GM19467 (cell line): ENCODE data around the gene BAZ2A.
A peak's percentile ranks its signal among the peaks of the same experiment; 100 is the strongest.
"Not testable (repeated sequence)": the region's sequence is repeated elsewhere in the genome, so short reads cannot be mapped to it uniquely, and the experiment has no call there.

Experiments
- ATAC-seq: cut with Tn5 transposase; IDR thresholded peaks from one replicate; pipeline ENCODE4 v1.9.1; 2021; ENCODE audit warnings: mild to moderate bottlenecking, moderate library complexity; ENCODE audit not compliant: unreplicated experiment

Gene BAZ2A

GRCh38 chr12:56630180-56630632 lies at the start of gene BAZ2A:
BAZ2A (minus strand) TSS chr12:56630326; CDS start chr12:56617530, 12,796 bp downstream.
- peak; percentile 41 for ATAC-seq

GRCh38 chr12:56678852-56679251 lies 48.7 kb upstream of the BAZ2A start:
- no peak for ATAC-seq

DNA sequence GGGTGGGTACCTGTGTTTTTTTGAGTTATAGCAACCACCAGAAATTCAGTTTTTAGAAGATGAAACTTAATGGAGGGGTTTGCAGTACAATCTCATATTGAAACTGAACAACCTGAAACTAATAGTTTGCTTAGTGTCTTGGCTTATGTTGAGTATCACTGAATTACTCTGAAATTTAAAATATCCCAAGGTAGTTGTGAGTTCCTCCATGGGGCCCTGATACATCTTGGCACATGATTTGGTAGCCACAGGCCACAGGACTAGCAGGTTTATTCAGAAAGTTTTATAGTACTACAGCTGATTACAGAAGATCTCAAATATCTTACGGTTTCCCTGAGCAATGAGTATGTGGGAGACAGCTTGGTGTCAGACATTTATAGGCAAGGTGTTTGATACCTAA lies 47.6 kb upstream of the BAZ2A start:
- ATAC-seq, result peak; percentile 63

DNA sequence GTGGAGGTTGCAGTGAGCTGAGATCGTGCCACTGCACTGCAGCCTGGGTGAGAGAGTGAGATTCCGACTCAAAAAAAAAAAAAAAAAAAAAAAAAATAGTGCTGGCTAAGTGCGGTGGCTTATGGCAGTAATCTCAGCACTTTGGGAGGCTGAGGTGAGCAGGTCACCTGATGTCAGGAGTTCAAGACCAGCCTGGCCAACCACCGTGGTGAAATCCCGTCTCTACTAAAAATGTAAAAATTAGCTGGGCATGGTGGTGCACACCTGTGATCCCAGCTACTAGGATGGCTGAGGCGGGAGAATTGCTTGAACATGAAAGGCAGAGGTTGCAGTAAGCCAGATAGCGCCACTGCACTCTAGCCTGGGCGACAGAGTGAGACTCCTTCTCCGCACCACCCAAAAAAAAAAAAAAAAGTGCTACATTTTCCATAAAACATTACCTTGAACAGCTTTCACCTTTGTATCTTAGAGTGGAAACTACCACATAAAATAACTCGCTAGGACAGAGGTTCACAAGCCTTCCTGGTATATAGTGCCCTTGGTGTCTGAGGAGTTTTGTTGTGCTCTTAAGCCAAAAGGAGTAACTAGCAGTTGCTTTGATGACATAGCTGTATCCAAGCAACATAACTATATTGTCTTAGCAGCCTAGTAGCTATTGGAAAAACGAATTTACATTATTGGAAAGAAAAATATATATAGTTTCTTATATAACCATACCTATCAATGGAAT lies 46.9 kb upstream of the BAZ2A start:
- no peak for ATAC-seq

DNA sequence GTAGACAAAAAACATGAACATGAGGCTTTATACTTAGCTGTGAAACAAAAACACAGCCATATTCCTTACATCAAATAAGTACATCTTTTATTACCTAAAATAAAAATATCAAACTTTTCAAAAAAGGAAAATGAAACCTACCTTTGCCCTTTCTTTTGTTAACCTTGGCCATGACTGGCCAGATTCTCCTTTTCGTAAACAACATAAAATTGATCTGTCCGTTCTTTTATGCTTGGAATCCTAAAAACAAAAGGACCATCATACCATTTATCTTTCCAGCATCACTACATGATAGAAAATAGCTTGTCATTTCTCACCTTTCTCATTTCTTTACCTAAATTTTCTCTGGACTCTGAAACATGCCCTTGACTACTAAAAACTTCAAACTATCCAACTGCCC lies 41.5 kb upstream of the BAZ2A start:
- ATAC-seq, result no peak

DNA sequence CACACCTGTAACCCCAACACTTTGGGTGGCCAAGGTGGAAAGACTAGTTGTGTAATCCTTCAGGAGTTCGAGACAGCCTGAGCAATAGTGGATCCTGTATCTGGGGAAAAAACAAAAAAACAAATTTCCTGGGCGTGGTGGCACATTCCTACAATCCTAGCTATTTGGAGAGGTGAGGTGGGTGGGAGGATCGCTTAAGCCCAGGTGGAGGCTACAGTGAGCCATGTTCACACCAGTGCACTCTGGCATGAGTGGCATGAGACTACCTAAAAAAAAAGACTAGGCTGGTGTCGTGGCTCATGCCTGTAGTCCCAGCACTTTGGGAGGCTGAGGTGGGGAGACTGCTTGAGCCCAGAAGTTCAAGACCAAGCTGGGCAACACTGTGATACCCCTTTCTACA lies 40.7 kb upstream of the BAZ2A start:
- no peak for ATAC-seq

- ATAC-seq, result no peak
These were observed 38.0 kb upstream of the BAZ2A start for GRCh38 chr12:56668197-56668457.

- no peak for ATAC-seq
These were observed 32.0 kb upstream of the BAZ2A start for GRCh38 chr12:56661979-56662638.

DNA sequence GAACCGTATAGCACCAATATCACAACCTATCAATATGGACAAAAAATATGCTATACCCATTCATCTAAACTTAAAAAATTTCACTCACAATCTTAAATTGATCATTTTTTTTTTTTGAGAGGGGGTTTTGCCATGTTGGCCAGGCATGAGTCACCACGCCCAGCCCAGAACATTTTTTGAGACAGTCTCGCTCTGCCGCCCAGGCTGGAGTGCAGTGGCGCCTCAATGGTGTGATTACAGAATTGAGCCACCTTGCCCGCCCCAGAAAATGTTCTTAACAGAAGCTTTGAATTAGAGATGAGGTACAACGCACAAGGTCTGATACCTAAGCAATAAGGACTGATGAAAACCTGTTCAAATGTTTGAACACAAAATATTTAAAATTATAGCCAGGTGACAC lies 31.4 kb upstream of the BAZ2A start:
- ATAC-seq, result no peak

DNA sequence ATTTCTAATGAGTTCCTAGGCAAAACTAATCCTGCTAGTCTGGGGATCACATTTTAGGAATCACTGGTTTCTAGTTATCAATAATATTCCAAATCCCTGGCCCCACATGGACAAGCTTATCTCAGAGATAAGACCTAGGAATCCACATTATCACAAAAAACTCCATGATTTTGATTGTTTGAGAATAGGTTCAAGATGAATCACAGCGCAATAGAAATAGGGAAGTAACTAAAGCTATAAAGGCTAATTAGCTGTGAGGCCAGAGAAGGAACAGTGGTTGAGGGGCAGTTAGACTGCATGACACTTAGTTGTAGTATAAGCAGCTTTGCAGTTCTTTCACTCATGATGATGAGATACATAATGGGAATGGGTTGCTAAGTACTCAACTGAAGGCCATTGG lies 28.8 kb upstream of the BAZ2A start:
- no peak for ATAC-seq

DNA sequence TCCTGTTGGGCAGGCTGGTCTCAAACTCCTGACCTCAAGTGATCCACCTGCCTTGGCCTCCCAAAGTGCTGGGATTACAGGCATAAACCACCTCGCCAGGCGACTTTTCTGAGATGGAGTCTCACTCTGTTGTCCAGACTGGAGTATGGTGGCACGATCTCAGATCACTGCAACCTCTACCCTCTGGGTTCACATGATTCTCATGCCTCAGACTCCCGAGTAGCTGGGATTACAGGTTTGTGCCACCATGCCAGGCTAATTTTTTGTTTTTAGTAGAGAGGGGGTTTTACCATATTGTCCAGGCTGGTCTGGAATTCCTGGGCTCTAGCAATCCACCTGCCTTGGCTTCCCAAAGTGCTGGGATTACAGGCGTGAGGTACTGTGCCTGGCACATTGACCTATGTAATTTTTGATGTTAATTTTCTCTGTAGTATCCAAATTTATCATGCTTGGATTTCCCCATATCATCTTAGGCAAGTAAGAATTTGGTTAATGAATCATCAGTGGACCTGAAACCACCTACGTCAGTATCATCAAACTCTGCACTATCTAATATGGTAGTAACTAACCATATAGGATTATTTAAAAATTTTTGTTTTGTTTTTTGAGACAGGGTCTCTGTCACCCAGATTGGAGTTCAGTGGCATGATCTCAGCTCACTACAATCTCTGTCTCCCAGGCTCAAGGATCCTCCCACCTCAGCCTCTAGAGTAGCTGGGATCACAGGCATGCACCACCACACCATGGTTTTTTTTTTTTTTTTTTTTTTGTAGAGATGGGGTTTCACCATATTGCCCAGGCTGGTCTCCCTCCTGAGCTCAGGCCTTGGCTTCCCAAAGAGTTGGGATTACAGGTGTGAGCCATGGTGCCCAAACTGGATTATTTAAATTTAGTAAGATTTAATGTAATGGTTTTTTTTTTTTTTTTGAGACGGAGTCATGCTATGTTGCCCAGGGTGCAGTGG lies 27.6 kb upstream of the BAZ2A start:
- no peak for ATAC-seq

GRCh38 chr12:56653781-56654180 lies 23.7 kb upstream of the BAZ2A start:
- not testable (repeated sequence) for ATAC-seq

DNA sequence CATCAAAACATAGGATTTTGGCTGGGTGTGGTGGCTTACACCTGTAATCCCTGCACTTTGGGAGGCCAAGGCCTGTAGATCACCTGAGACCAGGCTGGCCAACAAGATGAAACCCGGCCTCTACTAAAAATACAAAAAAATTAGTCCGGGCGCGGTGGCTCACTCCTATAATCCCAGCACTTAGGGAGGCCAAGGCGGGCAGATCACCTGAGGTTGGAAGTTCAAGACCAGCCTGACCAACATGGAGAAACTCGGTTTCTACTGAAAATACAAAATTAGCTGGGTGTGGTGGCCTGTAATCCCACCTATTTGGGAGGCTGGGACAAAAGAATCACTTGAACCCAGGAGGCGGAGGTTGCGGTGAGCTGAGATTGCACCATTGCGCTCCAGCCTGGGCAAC lies 17.9 kb upstream of the BAZ2A start:
- not testable (repeated sequence) for ATAC-seq

- ATAC-seq, result peak; percentile 98
These were observed 15.8 kb upstream of the BAZ2A start, which contains the start of gene ATP5F1B for GRCh38 chr12:56645717-56646446. ATP5F1B (minus strand) TSS chr12:56645984; CDS start chr12:56645963, 21 bp downstream.

DNA sequence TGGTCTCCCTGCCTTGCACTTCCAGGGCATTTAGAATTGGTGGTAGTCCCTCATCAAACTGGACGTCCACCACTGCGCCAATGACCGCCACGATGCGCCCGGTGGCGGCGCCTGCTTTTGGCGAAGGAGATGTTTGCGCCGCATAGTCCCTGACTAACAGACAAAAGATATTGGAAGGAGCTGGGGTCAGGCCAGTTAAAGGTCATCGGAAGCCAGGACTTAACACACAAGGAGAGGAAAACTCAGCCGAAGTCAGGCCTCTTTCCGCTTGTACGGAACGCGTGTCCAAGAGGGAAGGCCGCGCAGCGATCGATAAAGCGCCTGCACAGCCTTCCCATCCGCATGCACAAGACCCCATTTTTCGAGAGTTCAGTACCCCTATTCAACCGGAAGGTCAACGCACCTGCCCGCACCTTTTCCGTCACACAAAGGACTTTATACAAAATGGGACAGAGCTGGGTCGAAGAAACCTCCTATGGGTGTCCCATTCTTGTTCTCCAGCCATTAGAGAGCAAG lies 15.1 kb upstream of the BAZ2A start:
- no peak for ATAC-seq

DNA sequence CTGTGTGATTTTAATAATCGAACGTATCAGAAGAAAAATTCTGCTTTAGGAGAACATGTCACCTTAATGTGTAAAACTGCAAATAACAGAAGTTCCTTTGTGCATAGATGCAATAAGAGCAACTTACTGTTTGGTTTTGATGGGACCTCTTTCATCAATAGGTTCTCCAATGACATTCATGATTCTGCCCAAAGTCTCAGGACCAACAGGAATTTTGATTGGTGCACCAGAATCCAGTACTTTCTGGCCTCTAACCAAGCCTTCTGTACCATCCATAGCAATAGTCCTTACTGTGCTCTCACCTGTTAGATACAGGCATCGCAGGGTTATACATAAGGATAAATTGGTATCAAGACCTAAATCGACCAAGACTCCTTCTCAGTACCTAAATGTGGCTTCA lies 14.5 kb upstream of the BAZ2A start:
- ATAC-seq, result no peak

DNA sequence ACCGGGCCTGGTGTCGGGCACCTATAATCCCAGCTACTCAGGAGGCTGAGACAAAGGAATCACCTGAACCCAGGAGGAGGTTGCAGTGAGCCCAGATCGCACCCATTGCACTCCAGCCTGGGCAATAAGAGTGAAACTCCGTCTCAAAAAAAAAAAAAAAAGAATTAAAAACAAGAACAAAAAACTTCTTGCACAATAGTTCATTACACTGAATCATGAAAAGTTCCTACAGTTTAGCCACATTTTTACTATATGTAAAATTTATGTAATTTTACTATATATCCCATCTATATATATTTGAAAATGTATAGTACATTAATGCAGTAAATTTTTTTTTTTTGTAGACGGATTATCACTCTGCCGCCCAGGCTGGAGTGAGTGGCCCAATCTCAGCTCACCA lies 11.1 kb upstream of the BAZ2A start:
- ATAC-seq, result no peak

DNA sequence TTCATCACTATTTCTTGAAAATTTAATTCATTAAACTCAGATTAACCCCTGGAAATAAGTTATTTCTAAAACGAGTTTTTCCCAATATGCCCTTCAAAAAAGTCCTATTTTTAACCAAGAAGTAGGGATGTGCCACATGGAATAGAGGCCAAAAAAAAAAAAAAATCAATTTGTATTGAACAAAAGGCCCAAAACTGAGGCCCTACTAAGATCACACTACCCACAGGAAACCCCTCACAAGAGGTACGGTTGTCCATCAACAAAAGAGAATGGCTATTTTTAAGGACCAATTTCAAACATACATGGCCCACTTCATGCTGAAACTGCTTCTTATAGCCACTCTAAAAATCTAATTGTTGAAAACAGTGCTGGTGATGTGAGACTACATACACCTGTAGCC lies 7.5 kb upstream of the BAZ2A start:
- no peak for ATAC-seq

DNA sequence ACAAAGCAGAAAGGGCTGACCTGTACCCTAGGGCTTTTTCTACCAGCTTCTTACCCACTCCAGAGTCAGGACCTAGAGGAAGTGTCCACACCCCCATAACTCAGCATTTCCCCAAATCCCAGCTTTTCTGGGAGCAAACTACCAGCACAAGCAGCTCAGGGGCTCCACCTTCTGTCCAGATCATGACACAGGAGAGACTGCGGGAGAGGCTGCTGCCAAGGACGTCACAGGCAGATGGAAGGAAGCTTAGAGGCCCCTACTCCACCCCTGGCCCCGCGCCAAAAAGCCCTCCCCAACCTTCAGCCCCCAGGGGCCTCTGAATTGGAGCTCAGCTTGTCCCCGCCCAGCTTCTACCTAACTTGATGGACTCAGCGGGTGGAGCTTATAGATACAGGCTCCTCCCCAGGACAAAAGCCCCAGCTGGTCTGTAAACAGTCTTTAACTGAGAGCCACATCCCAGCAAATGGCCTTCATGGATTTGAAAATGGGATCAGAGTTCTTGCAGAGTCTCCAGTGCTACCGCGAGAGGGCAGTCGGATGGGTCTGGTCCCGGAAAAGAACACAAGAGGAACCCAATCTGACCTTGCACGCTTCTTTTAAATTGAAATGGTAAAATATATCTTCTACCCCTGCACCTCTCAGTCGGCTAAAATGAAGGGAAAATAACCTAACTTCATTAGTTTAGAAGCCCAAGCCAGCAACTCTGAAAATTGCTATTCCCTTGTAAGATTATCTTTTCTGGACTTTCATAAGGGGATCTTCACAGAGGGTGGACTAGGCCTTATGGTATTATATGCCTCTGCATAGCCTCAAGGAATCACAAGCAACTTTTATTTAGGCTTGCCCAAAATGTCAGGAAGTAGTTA lies 6.8 kb upstream of the BAZ2A start:
- peak; percentile 48 for ATAC-seq
